Iris pigment epithelial cell (primary cell): ENCODE data around the gene AK2.
"Not testable (repeated sequence)": the region's sequence is repeated elsewhere in the genome, so short reads cannot be mapped to it uniquely, and the experiment has no call there.

Source experiments
- DNase-seq: peaks from one replicate; pipeline ENCODE4 v3.0.0-alpha.2; 2011; ENCODE audit warnings: low read depth

AK2 gene

GRCh38 chr1:32998997-32999396 is 37.7 kb downstream of the AK2 start:
- DNase-seq = no peak

- DNase-seq = no peak
Observed at GRCh38 chr1:32998064-32998463, 38.6 kb downstream of the AK2 start.

- DNase-seq = peak; percentile 93
Observed at GRCh38 chr1:32997381-32997891, 39.2 kb downstream of the AK2 start.

GRCh38 chr1:32993324-32993636 is 43.4 kb downstream of the AK2 start:
- DNase-seq = not testable (repeated sequence)

GRCh38 chr1:32992489-32993323 is 44.0 kb downstream of the AK2 start:
- DNase-seq = peak; percentile 100

- no peak for DNase-seq
Observed at GRCh38 chr1:32991819-32992488, 44.7 kb downstream of the AK2 start.

GRCh38 chr1:32991386-32991785 is 45.3 kb downstream of the AK2 start:
- DNase-seq = no peak

GRCh38 chr1:32990887-32991286 is 45.8 kb downstream of the AK2 start:
- DNase-seq = no peak

- DNase-seq = peak; percentile 100
Observed at GRCh38 chr1:32989160-32990050, 47.3 kb downstream of the AK2 start.

GRCh38 chr1:32988665-32989064 is 48.0 kb downstream of the AK2 start:
- DNase-seq = peak; percentile 94

- DNase-seq = no peak
Observed at GRCh38 chr1:32985226-32985625, 51.5 kb downstream of the AK2 start.

- peak; percentile 58 for DNase-seq
Observed at GRCh38 chr1:32984455-32985171, 52.1 kb downstream of the AK2 start.

- DNase-seq = no peak
Observed at GRCh38 chr1:32984090-32984454, 52.6 kb downstream of the AK2 start.

- no peak for DNase-seq
Observed at GRCh38 chr1:32983020-32983419, 53.7 kb downstream of the AK2 start.

GRCh38 chr1:32981003-32981901 is 55.4 kb downstream of the AK2 start:
- DNase-seq = peak; percentile 93

GRCh38 chr1:32980080-32980479 is 56.6 kb downstream of the AK2 start:
- no peak for DNase-seq

- no peak for DNase-seq
Observed at GRCh38 chr1:32978854-32979253, 57.8 kb downstream of the AK2 start.

GRCh38 chr1:32977546-32978087 is 59.1 kb downstream of the AK2 start:
- DNase-seq = no peak

GRCh38 chr1:32975055-32975454 is 61.6 kb downstream of the AK2 start:
- DNase-seq = not testable (repeated sequence)

GRCh38 chr1:32973458-32973857 is 63.2 kb downstream of the AK2 start:
- DNase-seq = not testable (repeated sequence)
